KOPT-K1 (cell line): ENCODE results near the gene EPHB3.

Source experiments
- H3K27ac ChIP-seq: fragments of 200-600 bp; sonication (generic); 2 replicates; pipeline ENCODE4 v1.5.1; 2016; ENCODE audit warnings: antibody characterized with exemption, mild to moderate bottlenecking, low read depth, low read length; ENCODE audit not compliant: poor library complexity, severe bottlenecking
- H3K36me3 ChIP-seq: fragments of 200-600 bp; sonication (generic); 2 replicates; pipeline ENCODE4 v1.5.1; 2017; ENCODE audit warnings: antibody characterized with exemption, mild to moderate bottlenecking, low read length, moderate library complexity; ENCODE audit not compliant: insufficient read depth
- H3K9me3 ChIP-seq: fragments of 200-600 bp; sonication (generic); 2 replicates; pipeline ENCODE4 v1.5.1; 2017; ENCODE audit warnings: antibody characterized with exemption, low read length, mild to moderate bottlenecking; ENCODE audit not compliant: insufficient read depth, poor library complexity, severe bottlenecking

EPHB3 gene

DNA sequence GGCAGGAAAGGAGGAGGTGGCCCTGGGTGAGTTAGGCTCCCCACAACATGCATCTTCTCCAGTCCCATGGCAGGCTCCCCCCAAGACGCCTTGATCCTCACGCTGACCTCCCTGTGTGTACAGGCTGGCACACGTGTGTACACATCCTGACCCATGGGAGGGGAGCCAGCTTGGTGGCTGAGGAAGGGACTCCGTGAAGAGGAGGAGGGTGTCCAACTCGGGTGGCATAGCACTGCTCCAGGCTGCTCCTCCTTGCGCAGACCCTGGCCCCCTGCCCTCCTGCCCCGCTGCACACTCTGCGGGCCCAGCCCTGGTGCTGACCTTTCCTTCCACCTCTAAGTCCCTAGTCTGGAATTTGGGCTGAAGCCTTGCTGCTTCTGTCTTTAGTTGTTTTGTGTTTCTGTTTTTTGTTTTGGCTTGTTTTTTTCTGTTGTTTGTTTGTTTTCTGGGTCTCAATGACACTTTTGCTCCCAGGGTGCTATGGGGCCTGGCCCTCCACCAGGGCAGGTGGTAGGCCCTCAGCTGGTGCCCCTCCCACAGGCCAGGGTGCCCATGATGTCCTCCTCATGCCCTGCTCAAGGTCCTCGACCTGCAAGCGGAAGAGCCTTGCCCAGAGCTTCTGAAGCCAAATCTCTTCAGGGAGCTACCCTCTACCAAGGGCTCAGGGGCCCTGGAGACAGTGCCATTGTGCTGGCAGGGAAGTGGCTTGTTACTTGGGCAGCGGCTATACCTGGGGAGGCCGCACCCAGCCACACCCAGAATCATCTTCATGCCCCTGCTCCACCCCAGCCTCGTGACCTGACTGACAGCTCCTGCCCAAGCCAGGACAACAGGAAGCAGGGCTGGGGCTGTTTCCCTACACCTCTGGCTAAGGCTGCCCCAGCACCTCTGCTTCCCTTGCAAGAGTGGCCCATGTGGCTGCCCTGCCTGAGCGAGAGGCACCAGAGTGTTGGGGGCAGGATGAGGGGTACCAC lies 5.1 kb downstream of the EPHB3 start:
- Histone ChIP-seq H3K27ac (no peak overlapping the region), H3K9me3 (no peaks in the 10 kb centered on the region), H3K36me3 (no peaks in the 10 kb centered on the region)

DNA sequence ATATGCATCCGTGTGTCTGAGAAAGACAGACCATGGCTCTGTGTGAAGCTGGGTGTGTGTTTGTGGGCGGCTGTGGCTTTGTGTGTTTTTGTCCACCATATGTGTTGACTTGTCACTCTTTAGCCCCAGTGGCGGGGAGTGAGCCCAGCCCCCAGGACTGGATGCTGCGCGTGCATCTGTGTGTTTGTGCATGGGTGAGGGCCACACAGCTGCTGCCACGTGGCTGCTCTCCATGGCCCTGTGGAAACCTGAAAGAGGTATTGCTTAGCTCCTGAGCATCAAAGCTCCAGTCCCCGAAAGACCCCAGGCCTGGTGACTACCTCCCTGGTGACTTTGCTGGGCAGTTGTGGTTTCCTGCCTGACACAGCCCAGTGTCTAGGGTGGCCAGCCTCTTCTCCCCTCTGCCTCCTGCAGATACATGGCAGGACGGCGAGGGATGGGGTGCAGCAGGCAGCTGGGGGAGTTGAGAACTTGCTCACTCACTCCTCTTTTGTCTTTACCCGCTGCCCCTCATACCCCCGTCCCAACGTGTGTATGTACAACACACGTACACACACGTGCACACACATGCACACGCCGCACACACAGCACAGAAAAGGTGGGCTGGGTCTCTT lies 6.5 kb downstream of the EPHB3 start:
- Histone ChIP-seq H3K27ac (no peak overlapping the region), H3K36me3 (no peaks in the 10 kb centered on the region), H3K9me3 (no peaks in the 10 kb centered on the region)

DNA sequence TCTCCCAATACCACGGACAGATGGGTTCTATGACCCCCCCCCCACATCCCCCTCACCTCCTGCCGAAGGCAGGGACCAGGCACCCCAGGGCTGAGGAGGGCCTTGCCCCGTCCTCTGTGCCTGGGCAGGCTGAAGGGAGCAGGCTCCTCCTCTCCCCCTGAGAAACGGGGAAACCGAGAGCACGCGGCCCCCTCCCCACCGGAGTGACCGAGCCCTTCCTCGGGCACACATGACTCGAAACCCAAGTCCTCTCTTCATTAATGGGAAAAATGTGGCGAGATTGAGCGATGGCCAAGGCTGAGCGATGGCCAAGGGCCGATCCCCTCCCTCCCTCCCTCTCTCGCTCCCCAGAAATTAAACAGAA lies 7.0 kb downstream of the EPHB3 start:
- Histone ChIP-seq H3K9me3 (no peaks in the 10 kb centered on the region), H3K27ac (no peak overlapping the region), H3K36me3 (no peaks in the 10 kb centered on the region)

DNA sequence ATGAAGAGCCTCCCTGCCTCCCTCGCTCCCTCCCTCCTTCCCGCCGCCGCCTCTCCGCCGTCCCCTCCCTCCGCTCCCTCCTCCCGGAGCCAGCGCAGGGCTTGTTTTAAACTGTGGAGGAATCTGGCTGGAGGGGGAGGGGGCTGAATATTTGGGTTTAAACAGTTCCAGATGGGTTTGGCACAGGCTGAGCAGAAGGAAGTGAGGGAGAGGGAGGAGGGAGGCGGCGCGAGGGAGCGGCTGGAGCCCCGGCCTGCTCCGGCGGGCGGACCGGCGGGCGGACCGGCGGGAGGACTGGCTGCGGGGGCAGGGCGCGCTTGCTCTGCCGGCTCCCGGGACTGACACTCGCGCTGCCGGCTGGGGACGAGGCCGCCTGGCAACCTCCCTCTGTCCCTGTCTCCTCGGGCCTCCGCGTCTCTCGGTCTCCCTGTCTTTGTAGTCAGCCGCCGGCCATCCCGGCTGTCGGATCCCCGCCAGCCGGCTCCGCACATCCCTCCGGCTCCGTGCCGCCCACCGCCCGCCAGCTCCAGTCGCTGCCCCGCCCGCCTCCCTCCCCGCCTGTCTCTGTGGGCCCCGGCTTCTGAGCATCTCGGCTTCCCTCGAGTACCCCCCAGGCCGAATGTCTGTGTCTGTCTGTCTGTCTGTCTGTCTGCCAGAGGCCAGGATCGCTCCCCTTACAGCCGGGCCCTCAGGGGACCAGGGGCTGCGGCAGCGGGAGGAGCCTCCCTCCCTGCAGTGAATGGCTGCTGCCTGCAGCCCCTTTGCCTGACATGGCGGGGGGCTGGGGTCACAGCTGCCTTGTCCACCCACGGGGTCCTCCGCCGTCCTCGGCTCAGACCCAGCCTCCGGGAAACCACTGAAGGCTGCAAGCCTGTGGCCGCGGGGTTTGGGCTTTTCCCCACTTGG lies 7.6 kb downstream of the EPHB3 start:
- H3K36me3 ChIP-seq = no peaks in the 10 kb centered on the region
- H3K9me3 ChIP-seq = no peaks in the 10 kb centered on the region
- no peak overlapping the region for H3K27ac ChIP-seq

DNA sequence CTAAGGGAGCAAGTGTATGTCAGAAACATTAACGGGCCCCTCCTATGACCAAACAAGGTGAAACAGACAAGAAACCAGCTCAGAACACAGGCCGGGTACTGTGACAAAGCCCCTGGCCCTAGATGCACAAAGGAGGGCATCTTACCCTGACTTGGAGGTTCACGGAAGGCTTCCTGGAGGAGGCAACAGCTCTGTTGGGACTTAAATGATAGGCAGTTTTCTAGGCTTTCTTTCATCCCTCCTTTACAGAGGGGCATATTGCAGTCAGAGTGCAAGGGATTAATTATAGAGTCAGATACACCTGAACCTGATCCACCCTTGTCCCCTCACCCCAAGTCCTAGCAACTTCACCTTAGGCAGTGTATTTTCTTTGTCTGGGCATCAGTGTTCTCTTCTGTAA lies 8.4 kb downstream of the EPHB3 start:
- Histone ChIP-seq H3K36me3 (no peaks in the 10 kb centered on the region), H3K27ac (no peak overlapping the region), H3K9me3 (no peaks in the 10 kb centered on the region)

DNA sequence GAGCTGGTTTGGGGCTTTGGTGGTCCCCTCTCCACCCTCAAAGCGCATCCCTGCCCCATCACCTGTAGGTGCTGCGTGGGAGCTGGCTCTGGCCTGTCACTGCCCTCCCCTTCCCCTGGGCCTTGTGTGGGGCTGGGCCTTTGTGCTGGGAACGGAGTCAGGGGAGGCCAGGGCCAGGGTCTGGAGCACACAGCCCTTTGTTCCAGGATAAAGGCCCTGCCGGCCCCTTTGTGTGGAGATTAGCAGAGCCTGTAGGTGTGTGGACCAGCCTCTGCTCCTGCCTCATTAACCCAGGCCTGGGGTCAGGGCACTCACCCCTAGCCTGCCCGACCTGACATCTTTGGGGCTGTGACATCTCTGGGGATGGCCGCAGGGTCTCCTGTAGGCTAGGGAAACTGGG lies 8.9 kb downstream of the EPHB3 start:
- H3K27ac ChIP-seq = no peak overlapping the region
- no peaks in the 10 kb centered on the region for H3K36me3 ChIP-seq
- no peaks in the 10 kb centered on the region for H3K9me3 ChIP-seq

DNA sequence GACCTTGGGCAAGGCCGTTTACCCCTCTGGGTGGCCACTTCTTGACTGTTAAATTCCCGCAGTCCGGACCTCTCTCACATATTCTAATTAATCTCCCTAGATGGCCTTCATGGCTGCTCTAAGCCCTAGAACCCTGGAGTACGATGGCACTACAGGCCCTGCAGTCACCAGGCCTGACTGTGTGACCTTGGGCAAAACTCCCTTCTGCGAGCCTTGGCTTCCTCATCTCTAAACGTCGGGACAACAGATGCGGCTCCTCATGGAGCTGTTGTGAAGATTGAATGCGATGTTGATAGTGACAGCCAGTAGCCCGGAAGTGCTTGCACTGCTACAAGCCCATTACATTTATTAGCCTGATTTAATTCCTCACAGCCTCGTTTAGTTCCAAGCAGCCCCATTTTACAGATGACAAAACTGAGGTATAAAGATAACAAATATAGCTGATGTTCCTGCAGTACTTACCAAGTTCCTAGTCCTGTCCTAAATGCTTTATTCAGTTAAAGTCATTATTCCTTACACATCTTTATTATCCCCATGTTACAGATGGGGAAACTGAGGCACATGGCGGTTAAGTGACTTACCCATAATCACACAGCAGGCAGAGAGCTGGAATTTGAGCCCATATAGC lies 10.3 kb downstream of the EPHB3 start:
- Histone ChIP-seq H3K9me3 (no peaks in the 10 kb centered on the region), H3K27ac (no peak overlapping the region), H3K36me3 (no peaks in the 10 kb centered on the region)

DNA sequence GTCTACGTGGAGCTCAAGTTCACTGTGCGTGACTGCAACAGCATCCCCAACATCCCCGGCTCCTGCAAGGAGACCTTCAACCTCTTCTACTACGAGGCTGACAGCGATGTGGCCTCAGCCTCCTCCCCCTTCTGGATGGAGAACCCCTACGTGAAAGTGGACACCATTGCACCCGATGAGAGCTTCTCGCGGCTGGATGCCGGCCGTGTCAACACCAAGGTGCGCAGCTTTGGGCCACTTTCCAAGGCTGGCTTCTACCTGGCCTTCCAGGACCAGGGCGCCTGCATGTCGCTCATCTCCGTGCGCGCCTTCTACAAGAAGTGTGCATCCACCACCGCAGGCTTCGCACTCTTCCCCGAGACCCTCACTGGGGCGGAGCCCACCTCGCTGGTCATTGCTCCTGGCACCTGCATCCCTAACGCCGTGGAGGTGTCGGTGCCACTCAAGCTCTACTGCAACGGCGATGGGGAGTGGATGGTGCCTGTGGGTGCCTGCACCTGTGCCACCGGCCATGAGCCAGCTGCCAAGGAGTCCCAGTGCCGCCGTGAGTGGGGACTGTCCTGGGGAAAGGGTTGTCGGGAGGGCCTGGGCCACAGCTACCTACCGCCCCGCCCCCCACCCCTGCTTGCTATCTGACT lies 11.2 kb downstream of the EPHB3 start:
- Histone ChIP-seq H3K9me3 (no peaks in the 10 kb centered on the region), H3K36me3 (no peaks in the 10 kb centered on the region), H3K27ac (no peak overlapping the region)

DNA sequence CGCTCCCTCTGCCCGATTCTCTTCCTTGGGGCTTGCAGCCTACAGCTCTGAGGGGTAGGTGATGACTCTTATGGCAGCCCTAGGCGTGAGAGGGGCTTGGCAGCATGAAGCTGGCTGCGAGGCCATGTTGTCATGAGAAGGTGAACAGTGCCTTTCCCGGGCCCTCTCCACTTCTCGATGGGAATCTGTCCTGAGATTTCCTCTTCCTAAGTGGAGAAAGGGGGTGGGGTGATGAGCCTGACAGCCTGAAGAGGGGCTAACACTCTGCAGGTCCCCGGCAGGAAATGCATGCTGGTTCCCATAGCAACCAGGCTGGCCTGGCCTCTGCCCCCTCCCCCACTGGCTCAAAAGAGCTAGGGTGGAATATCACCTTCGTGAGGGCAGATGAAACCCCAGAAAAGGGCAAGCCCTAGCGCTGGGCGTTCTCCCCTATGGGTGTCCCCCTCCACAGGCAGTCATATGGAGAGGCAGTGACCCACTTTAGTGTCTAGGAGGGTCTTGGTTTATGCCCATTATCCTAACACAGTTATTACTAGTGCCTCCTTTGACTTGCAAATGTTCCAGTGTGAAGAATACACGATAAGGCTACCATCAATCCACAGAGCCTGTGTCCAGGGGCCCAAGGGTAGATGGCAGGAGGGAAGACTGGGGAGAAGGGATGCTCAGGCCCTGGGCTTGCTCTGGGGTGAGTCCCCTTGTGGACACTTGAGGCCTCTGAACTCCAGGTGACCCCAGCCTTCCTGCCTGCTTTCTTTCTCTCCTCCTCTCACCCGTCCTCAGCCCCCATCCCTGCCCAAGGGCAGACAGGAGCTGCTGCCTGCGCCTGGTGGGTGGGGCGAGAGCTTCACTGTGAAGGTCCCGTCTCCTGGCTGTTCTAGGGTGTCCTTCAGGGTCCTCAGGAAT lies 13.2 kb downstream of the EPHB3 start:
- no peaks in the 10 kb centered on the region for H3K36me3 ChIP-seq
- H3K27ac ChIP-seq = no peak overlapping the region
- no peaks in the 10 kb centered on the region for H3K9me3 ChIP-seq

DNA sequence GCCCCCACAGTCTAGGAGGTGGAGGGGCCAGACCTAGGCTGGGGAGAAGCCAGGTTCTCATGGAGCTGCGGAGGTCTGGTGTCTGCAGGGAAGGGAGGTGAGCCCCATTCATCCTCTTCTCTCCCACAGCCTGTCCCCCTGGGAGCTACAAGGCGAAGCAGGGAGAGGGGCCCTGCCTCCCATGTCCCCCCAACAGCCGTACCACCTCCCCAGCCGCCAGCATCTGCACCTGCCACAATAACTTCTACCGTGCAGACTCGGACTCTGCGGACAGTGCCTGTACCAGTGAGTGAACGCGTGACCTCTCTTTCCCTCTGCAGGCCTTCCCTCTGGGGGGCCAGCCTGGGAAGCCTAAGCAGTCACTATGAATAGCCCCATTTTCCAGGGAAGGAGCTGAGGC lies 14.1 kb downstream of the EPHB3 start:
- no peak overlapping the region for H3K27ac ChIP-seq
- no peaks in the 10 kb centered on the region for H3K36me3 ChIP-seq
- H3K9me3 ChIP-seq = no peaks in the 10 kb centered on the region

DNA sequence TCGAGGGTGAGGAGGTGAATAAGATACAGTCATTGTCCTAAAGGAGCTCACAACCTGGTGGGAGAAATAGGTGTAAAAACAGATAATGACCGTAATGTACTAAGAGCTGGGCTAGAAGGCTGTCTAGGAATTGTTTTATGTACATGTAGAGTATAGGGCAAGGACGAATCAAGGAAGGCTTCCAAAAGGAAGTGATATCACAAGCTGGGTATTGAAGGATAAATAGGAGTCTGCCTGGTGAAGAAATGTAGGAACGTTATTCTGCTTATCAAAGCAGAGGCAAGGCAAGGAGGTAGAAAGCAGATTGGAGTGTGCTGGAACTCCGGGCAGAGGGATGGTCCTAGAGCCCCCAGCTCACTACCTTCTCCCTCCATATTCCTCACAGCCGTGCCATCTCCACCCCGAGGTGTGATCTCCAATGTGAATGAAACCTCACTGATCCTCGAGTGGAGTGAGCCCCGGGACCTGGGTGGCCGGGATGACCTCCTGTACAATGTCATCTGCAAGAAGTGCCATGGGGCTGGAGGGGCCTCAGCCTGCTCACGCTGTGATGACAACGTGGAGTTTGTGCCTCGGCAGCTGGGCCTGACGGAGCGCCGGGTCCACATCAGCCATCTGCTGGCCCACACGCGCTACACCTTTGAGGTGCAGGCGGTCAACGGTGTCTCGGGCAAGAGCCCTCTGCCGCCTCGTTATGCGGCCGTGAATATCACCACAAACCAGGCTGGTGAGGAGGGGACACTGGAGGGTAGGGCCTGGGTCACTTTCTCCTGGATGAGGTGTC lies 15.1 kb downstream of the EPHB3 start:
- no peak overlapping the region for H3K27ac ChIP-seq
- no peaks in the 10 kb centered on the region for H3K36me3 ChIP-seq
- no peaks in the 10 kb centered on the region for H3K9me3 ChIP-seq

DNA sequence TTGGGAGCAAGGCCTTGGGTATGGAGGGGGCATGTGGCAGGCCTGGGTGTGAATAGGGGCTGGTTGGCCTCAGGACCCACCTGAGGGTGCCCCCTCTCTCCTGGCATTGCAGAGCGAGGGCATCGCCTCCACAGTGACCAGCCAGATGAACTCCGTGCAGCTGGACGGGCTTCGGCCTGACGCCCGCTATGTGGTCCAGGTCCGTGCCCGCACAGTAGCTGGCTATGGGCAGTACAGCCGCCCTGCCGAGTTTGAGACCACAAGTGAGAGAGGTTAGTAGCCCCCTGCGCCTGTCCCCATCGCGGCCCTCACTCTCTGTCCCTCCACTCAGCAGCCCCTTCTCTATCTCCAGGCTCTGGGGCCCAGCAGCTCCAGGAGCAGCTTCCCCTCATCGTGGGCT lies 16.0 kb downstream of the EPHB3 start:
- no peaks in the 10 kb centered on the region for H3K36me3 ChIP-seq
- no peak overlapping the region for H3K27ac ChIP-seq

DNA sequence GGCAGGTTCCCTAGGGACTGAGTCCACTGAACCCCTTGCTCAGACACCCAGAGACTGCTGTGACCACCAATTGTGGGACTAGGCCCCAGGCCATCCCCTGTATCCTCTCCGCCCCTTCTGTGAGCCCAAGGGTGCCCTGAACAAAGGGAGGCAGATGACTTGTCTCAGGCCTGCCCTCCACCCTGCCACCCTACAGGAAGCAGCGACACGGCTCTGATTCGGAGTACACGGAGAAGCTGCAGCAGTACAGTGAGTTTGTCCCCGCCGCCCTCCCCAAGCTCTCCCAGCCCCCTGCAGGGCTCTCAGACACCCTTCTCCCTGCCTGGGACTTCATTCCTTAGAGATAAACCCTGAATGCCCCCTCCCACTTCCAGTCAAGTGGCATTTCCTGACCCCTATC lies 16.6 kb downstream of the EPHB3 start:
- no peak overlapping the region for H3K27ac ChIP-seq
- H3K9me3 ChIP-seq = no peaks in the 10 kb centered on the region
- no peaks in the 10 kb centered on the region for H3K36me3 ChIP-seq

More for the DNA sequence above, 16.0 kb downstream of the EPHB3 start:
- no peaks in the 10 kb centered on the region for H3K9me3 ChIP-seq
